ENCODE measurements around the gene HIPK2.

Gene HIPK2

GRCh38 chr7:139737221-139738100 lies 40.3 kb downstream of the HIPK2 start:
- no peak for DNase-seq (ENCODE audit: low read depth in 2 of 2, low spot score in 1 of 2)

GRCh38 chr7:139735912-139736595 lies 41.7 kb downstream of the HIPK2 start:
- DNase-seq (ENCODE audit: low read depth in 2 of 2, low spot score in 1 of 2) = no peak

- no peak for DNase-seq (ENCODE audit: low read depth in 2 of 2, low spot score in 1 of 2)
Measured at GRCh38 chr7:139735466-139735865, 42.3 kb downstream of the HIPK2 start.

DNA sequence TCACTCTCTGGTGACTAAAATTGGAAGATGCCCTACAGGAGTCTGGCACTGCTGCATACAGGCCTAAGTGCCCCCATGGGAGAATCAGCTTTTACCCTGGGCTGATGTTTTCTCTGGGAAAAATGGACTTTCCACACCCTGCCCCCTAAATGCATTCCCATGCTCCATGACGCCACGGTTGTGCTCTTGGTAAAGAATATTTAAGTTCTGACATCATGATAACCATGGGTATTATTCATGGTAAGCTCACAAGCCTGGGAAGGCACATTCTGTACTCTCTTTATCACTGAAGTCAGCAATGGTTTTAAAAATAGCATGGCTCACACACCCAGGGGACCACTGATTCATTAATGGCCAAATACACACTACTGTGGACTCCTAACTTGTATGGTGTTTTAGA lies 43.4 kb downstream of the HIPK2 start:
- DNase-seq (ENCODE audit: low read depth in 2 of 2, low spot score in 1 of 2) = no peak

- DNase-seq (ENCODE audit: low read depth in 2 of 2, low spot score in 1 of 2) = no peak
Measured at GRCh38 chr7:139733751-139734150, 44.0 kb downstream of the HIPK2 start.

DNA sequence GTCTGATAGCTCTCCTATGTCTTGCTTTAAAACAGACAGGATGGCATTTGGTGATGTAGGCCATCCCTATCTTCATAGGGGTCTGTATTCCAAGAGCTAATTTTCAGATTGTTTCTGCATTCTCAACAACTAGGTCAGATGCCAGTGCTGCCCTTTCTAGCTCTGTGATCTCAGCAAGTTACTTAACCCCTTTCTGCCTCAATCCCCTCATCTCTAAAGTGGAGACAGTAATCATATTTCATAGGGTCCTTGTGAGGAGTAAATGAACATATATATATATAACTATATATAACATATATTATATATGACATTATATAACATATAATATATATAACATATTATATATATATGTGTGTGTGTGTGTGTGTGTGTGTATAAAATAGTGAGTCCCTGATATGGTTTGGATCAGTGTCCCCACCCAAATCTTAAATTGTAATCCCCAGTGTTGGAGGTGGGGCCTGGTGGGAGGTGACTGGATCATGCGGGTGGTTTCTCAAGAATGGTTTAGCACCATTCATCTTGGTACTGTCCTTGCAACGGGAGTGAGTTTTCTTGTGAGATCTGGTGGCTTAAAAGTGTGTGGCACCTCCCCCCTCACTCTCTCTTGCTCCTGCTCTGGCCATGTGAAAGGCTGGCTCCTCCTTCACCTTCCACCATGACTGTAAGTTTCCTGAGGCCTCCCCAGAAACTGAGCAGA lies 45.2 kb downstream of the HIPK2 start:
- no peak for DNase-seq (ENCODE audit: low read depth in 2 of 2, low spot score in 1 of 2)

- DNase-seq (ENCODE audit: low read depth in 2 of 2, low spot score in 1 of 2) = no peak
Measured at GRCh38 chr7:139731802-139732470, 45.9 kb downstream of the HIPK2 start.

DNA sequence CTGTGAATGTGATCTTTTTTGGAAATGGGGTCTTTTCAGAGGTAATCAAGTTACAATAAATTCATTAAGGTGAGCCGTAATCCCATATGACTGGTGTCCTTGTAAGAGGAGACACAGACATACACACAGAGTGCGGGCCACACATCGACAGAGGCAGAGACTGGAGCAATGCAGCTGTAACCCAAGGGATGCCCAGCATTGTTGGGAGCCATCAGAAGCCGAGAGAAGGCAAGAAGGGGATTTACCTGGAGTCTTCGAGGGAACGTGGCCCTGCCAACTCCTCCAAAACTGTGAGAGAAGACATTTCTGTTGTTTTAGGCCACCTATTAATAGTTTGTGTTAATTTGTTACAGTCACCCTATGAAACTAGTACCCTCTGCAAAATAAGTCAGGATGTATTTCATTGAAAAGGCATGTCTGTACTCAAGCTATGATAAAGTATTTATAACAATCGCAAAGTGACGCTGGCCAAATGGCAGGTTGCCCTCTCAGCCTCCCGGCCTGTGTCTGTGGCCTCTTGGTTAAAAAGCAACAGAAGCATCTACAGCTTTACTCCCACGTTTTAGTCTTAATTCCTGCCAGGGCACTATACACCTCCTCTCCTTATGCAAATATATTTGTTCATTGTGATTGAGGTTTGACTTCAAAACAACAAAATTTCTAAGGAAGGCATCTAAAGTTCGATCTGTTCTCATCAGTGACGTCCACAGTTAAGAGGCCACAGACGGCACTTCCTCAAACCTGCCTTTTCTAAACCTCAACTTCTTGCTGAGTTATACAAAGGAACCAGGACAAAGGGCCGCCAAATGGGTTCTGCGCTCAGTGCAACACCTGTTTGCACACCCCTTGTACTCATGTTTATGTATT lies 46.8 kb downstream of the HIPK2 start:
- DNase-seq (ENCODE audit: low read depth in 2 of 2, low spot score in 1 of 2) = no peak

GRCh38 chr7:139728203-139728602 lies 49.6 kb downstream of the HIPK2 start:
- no peak for DNase-seq (ENCODE audit: low read depth in 2 of 2, low spot score in 1 of 2)

- DNase-seq (ENCODE audit: low read depth in 2 of 2, low spot score in 1 of 2) = no peak
Measured at GRCh38 chr7:139727151-139727705, 50.6 kb downstream of the HIPK2 start.

- DNase-seq (ENCODE audit: low read depth in 2 of 2, low spot score in 1 of 2) = no peak
Measured at GRCh38 chr7:139726485-139726869, 51.3 kb downstream of the HIPK2 start.

DNA sequence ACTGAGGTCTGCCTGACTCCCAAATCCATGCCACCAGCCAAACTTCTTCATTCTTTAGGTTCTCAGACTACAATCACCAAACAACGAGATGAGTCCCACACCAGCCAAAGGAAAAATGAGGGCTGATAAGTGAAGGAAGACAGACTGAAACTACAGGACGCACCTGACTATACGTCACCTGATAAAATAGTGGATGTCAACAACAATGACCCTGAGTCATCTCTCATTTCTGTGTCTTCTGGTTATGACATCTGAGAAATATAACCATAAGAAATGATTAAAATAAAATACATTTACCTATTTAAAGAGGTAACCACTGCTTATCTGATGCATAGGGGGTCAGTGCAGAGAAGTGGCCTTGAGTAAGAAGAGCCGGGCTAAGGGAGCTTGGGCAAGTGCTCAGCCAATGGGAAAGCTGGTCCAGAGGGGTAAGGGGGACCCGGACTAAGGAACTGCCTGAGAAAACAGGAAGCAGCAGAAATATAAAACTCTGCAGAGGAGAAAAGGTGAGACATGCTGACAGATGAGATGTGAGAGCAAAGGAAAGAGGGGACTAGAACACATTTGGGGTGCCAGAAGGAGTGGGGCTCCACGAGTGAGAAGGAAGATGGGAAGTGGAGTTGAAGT lies 51.8 kb downstream of the HIPK2 start:
- no peak for DNase-seq (ENCODE audit: low read depth in 2 of 2, low spot score in 1 of 2)

DNA sequence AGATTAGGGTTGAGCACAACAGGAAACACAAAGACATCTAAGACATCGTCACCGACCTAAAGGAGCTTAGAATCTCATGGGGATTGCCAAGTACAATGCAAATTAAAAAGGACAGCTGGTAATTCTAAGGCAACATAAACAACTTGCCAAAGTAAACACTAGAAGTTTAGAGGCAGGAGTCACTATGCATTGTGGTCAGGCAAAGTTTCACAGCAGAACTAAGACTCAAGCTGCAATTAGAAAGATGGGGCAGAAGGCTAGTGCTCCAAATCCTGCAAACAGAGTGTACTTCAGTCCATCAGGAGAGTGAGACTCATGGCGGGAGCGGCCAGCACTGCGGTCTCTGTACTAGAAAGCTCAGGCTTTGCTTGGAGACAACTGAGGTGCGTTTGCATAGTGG lies 52.7 kb downstream of the HIPK2 start:
- no peak for DNase-seq (ENCODE audit: low read depth in 2 of 2, low spot score in 1 of 2)

GRCh38 chr7:139722604-139723003 lies 55.2 kb downstream of the HIPK2 start:
- no peak for DNase-seq (ENCODE audit: low read depth in 2 of 2, low spot score in 1 of 2)

GRCh38 chr7:139721821-139722220 lies 56.0 kb downstream of the HIPK2 start:
- DNase-seq (ENCODE audit: low read depth in 2 of 2, low spot score in 1 of 2) = no peak

DNA sequence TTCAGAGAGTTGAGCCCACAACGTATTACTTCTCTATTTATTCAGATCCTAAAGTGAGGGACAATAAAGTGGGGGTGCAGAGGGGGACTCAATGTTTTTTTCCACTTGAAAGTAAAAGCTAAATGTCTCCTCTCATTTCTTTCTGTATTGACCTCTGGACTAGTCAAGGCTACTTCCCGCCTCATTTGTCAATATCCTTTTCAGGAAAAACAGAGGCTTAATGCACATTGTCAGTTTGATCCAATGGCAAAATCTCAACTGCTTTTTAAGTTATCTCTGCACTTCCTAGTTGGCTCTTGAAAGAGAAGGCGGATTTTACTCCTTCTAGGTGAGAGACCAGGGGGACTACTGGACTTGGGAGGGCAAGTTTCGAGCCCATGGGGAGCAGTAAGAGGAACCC lies 56.4 kb downstream of the HIPK2 start:
- no peak for DNase-seq (ENCODE audit: low read depth in 2 of 2, low spot score in 1 of 2)

GRCh38 chr7:139720705-139721231 lies 57.0 kb downstream of the HIPK2 start:
- DNase-seq (ENCODE audit: low read depth in 2 of 2, low spot score in 1 of 2) = no peak

DNA sequence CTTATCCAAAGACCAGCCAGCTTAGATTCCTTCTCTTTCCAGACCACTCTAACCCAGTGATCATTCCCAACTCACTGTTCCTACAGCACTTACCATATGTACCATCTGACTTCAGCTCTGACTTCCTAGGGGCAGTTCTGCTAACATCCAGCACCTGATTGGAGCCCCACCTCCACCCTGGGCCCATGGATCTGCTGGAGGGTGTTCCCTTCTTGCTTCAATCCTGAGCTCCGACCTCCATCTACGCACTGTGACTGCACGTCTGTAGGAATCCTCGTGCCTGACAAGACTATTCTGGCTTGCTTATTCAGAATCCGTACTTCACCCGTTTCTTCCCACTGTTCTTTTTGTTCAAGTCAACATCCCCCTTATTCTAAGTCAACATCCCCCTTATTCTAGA lies 57.6 kb downstream of the HIPK2 start:
- no peak for DNase-seq (ENCODE audit: low read depth in 2 of 2, low spot score in 1 of 2)

DNA sequence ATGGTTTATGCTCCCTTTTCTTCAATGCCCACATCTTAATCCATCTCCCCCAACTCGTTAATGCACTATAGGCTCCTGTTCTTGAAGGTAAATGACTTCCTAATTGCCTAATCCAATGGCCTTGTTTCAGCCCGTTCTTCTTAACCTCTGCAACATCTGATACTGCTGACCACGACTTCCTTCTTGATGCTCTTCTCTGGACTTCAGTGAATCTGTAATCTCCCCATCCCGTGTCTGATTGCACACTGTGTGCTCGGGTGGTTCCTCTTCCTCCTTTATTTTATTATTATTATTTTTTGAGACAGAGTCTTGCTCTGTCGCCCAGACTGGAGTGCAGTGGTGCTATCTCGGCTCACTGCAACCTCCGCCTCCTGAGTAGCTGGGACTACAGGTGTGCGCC lies 58.9 kb downstream of the HIPK2 start:
- DNase-seq (ENCODE audit: low read depth in 2 of 2, low spot score in 1 of 2) = no peak
